Natural killer cell treated with Interleukin-12 subunit alpha and Interleukin-12 subunit beta and Interleukin-15 and Interleukin-18, amount 100 ng/mL, for 72 hours (primary cell): ENCODE results near the gene CPNE2. TPM values are rescaled to one million over a fixed set of nuclear protein-coding genes. Genes with fewer than 3 reads are reported as not detected.
A peak's percentile ranks its signal among the peaks of the same experiment; 100 is the strongest.

Source experiments
- ATAC-seq, 2 donors: fragments of 150-1000 bp; cut with Tn5 transposase in 1 of 2; sonication (Bioruptor Pico), chemical (Tn5 transposase) in 1 of 2; 2 replicates each; pipeline ENCODE4 v1.10.0; 2021
- DNase-seq: peaks from one replicate; pipeline ENCODE4 v3.0.0; 2022; ENCODE audit warnings: low spot score
- H3K27ac Mint-ChIP-seq, 2 donors: 1 replicate in 1 of 2; 2 replicates in 1 of 2; pipeline ENCODE4 v1.8.0; 2022; ENCODE audit warnings: mixed read lengths in 2 of 2, mild to moderate bottlenecking in 1 of 2, moderate library complexity in 1 of 2
- H3K27me3 Mint-ChIP-seq, 2 donors: 1 replicate in 1 of 2; 2 replicates in 1 of 2; pipeline ENCODE4 v1.8.0; 2022; ENCODE audit warnings: mixed read lengths in 2 of 2
- H3K36me3 Mint-ChIP-seq: one replicate; pipeline ENCODE4 v1.8.0; 2022; ENCODE audit warnings: mixed read lengths
- H3K4me1 Mint-ChIP-seq, 2 donors: 1 replicate in 1 of 2; 2 replicates in 1 of 2; pipeline ENCODE4 v1.8.0; 2022; ENCODE audit warnings: low read depth in 2 of 2, mixed read lengths in 2 of 2, mild to moderate bottlenecking in 1 of 2
- H3K4me3 Mint-ChIP-seq: one replicate; pipeline ENCODE4 v1.8.0; 2022; ENCODE audit warnings: mixed read lengths
- H3K9me3 Mint-ChIP-seq: 2 replicates; pipeline ENCODE4 v1.8.0; 2022; ENCODE audit warnings: mixed read lengths
- total RNA-seq, 2 donors: library from RNA; stranded (reverse); gene quantifications; one replicate each; pipeline ENCODE4 v1.2.3, GENCODE V29; 2022

The CPNE2 gene
- total RNA-seq, 2 donors from 2014 or later, result 0.50 to 0.95 TPM

DNA sequence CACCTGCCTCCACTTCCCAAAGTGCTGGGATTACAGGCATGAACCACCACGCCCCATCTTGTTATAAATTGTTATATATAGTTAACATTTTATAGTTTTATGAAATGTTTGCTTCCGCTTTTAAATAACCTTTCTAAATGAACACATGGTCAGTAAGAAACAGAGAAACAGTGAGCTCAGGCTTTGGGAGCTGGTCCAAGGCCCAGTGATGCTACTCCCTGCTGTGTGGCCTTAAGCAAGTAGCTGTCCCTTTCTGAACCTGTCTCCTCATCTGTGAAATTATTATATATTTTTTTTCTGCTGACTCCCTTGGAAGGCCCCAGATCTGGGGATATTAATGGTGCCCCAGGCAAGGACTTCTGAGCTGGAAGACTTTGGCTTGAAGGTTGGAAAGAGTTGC lies 19.0 kb downstream of the CPNE2 start:
- H3K27me3 Mint-ChIP-seq, result no peaks in the 10 kb centered on the region
- DNase-seq (no peak), ATAC-seq (no peak)
- H3K4me3 Mint-ChIP-seq, result no peak overlapping the region
- no peaks in the 10 kb centered on the region for H3K36me3 Mint-ChIP-seq
- H3K27ac Mint-ChIP-seq, result no peak overlapping the region
- peaks cover 0 to 4% of the 10 kb centered on the region in 2 donors for H3K4me1 Mint-ChIP-seq
- no peaks in the 10 kb centered on the region for H3K9me3 Mint-ChIP-seq

DNA sequence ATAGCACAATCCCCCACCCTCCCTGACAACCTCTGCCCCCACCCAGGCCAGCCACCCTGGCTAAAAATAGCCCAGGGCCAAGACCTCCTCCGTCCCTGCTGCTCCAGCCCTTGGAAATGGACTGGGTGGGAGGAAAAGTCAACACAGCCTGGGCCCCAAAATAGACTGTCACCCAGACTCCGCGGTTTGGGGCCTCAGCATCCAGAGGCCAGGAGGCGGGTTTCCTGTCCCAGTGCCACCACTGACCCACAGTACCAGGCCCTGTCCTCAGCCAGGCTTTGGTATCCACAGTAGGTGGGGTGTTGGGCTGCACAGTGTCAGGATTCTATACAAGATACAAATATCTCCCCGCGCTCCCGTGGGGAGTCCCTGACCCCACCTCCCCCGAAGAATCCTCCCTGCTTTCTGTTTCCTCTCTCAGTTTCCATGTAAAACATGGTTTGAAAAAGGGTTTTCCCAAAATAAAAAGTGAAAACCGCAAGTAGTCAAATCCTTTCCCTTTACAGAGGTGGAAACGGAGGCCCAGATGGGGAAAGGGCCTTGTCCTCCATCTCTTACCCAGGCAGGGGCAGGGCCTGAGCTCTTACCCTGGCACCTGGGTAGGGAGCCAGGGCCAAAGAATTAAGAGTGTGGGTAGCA lies 20.1 kb downstream of the CPNE2 start:
- no peak for DNase-seq
- H3K27me3 Mint-ChIP-seq, result no peaks in the 10 kb centered on the region
- H3K4me1 Mint-ChIP-seq, result no peaks in the 10 kb centered on the region
- no peak for ATAC-seq
- H3K4me3 Mint-ChIP-seq, result no peak overlapping the region
- H3K36me3 Mint-ChIP-seq, result no peaks in the 10 kb centered on the region
- H3K9me3 Mint-ChIP-seq, result no peaks in the 10 kb centered on the region
- H3K27ac Mint-ChIP-seq, result no peak overlapping the region

DNA sequence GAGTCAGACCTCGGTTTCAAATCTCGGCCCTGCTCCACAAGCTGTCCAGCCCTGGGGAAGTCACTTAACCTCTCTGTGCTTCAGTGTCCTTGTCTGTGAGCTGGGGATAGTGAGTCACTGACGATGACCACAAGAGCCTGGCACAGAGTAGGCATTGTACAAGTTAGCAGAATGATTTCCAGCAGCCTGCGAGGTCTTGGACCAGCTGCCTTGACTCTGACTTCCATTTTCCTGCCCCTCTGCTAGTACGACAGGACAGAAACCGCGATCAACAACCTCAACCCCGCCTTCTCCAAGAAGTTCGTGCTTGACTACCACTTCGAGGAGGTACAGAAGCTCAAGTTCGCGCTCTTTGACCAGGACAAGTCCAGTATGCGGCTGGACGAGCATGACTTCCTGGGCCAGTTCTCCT lies 20.7 kb downstream of the CPNE2 start:
- no peak for ATAC-seq
- no peak overlapping the region for H3K4me3 Mint-ChIP-seq
- H3K27ac Mint-ChIP-seq, result no peak overlapping the region

DNA sequence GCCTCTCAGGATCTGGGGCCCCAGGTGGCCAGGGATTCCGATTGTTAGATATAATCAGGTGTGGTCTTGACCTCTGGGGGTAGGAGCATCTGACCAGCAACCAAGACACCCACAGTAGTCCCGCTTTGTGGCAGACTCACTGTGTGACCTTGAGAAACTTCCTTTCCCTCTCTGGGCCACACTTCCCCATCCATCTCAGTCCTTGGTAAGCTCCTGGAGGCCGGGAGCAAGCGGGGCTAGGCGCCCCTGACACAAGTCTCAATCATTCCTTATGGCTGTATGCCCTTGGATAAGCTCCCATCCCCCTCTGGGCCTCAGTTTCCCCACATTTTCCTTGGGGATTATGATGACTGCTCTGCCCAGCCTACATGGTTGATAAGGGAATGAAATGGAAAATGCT lies 21.3 kb downstream of the CPNE2 start:
- Mint-ChIP-seq H3K27ac (no peak overlapping the region), H3K4me3 (no peak overlapping the region), H3K9me3 (no peaks in the 10 kb centered on the region), H3K4me1 (no peaks in the 10 kb centered on the region), H3K27me3 (no peaks in the 10 kb centered on the region), H3K36me3 (no peaks in the 10 kb centered on the region)
- DNase-seq (no peak), ATAC-seq (no peak)

More for the DNA sequence above, 20.7 kb downstream of the CPNE2 start:
- Mint-ChIP-seq H3K36me3 (no peaks in the 10 kb centered on the region), H3K9me3 (no peaks in the 10 kb centered on the region), H3K4me1 (no peaks in the 10 kb centered on the region), H3K27me3 (no peaks in the 10 kb centered on the region)
- DNase-seq, result no peak

DNA sequence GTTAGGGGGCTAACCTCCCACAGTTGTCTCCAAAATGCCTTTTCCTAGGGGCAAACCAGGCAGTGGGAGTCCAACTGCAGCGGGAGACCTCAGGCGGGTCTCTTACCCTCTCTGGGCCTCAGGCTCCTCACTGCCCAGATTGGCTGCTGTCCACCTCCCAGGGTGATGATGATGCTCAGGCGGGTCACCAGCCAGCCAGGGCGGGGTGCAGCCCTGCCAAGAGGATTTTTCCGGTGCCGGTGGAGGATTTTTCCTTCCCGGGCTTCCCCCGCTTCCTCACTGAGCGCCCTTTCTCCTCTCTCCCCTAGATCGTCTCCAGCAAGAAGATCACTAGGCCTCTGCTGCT lies 22.8 kb downstream of the CPNE2 start:
- H3K27me3 Mint-ChIP-seq, result no peaks in the 10 kb centered on the region
- no peaks in the 10 kb centered on the region for H3K9me3 Mint-ChIP-seq
- H3K27ac Mint-ChIP-seq, result no peak overlapping the region
- ATAC-seq, result no peak
- no peaks in the 10 kb centered on the region for H3K36me3 Mint-ChIP-seq
- DNase-seq, result no peak
- H3K4me3 Mint-ChIP-seq, result no peak overlapping the region
- H3K4me1 Mint-ChIP-seq, result no peaks in the 10 kb centered on the region

DNA sequence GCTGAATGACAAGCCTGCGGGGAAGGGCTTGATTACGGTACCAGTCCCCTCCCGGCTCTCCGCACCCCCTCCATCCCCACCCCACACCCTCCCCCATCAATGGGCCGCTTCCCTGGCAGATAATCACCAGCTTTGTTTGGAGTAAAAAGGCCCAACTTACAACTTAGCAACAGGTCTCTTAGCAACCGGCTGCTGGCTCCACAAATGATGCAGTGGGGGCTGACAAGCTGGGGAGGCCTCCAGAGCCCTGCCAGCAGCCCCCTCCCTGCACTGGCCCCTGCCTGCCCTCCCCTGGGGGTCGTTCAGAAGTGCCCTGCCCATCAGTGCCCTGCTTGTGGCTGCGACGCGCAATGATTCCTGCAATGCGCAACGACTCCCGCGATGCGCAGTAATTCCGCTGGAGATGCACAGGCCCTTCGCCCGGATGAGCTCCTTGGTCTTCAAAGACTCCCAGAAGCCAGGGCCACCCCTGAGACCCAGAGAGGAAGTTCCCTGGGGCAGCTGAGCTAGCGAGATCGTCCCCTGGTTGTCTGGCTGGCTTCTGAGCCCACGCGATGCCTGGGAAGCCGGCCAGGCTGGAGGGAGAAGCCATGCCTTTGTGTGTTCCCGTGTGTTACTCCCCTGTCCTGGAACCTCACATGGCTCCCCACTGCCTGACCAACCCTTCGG lies 23.3 kb downstream of the CPNE2 start:
- ATAC-seq (no peak), DNase-seq (no peak)
- Mint-ChIP-seq H3K9me3 (no peaks in the 10 kb centered on the region), H3K36me3 (no peaks in the 10 kb centered on the region), H3K4me1 (no peaks in the 10 kb centered on the region), H3K27ac (no peak overlapping the region), H3K27me3 (no peaks in the 10 kb centered on the region), H3K4me3 (no peak overlapping the region)

DNA sequence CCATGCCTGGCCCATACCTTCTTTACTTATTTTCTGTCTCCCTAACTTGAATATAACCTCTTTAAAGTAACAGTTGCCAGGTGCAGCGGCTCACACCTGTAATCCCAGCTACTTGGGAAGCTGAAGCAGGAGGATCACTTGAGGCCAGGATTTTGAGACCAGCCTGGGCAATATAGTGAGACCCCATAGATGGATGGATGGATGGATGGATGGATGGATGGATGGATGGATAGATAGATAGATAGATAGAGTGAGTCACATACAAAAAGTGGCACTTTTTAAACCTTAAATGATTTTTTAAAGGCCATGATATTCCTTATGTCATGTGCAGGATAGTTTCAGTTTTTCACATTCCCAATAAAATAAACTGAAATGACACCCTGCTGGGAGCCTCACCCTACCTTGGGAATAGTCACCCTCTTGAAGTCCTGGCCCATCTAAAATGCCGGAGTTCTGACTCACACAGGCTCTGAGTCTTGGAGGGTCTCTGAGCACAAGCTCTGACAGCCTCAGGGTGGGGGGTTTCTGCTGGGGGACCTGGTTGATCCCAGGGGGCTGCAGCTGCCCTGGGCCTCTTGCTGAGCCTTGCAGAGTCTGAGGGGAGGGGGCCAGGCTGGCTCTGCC lies 26.2 kb downstream of the CPNE2 start:
- Mint-ChIP-seq H3K4me3 (no peak overlapping the region), H3K27me3 (no peaks in the 10 kb centered on the region), H3K27ac (no peak overlapping the region), H3K9me3 (no peaks in the 10 kb centered on the region), H3K36me3 (no peaks in the 10 kb centered on the region), H3K4me1 (peaks cover 0 to under 1% of the 10 kb centered on the region in 2 donors)
- no peak for ATAC-seq
- DNase-seq, result no peak

DNA sequence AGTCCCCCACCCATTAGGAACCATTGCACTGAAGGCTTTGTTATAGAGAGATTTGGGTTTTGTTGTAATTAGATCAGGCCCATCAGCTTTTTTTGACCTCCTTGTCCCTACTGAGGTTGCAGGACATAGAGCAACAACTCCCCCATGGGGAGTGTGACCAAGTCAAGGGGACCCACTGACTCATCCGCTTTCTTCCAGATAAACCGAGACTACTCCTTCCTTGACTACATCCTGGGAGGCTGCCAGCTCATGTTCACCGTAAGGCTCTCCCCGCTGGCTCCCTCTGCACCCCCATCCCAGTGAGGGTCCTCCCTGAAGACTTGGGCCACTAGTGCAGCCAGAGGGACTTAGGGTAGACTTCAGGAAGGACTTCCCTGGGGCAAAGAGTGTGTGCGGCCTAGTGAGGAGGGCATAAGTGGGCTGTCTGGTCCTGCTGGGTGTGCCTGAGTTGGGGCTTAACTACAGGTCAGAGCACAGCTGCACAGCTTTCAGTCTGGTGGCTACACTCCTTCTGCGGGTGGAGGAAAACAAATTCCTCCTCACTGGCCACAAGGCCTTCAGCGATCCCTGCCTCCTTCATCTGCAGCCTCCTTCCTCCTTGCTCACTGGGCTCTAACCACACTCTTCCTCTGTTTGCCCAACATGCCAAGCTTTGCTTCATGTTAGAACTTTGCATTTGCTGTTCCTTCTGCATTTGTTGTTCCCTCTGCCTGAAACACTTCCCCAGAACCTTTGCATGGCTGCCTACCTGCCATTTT lies 31.0 kb downstream of the CPNE2 start:
- H3K27me3 Mint-ChIP-seq, result no peaks in the 10 kb centered on the region
- no peaks in the 10 kb centered on the region for H3K9me3 Mint-ChIP-seq
- H3K4me3 Mint-ChIP-seq, result no peak overlapping the region
- no peak for ATAC-seq
- peaks cover 11 to 24% of the 10 kb centered on the region in 2 donors for H3K4me1 Mint-ChIP-seq
- H3K36me3 Mint-ChIP-seq, result no peaks in the 10 kb centered on the region
- DNase-seq, result no peak
- no peak overlapping the region for H3K27ac Mint-ChIP-seq

DNA sequence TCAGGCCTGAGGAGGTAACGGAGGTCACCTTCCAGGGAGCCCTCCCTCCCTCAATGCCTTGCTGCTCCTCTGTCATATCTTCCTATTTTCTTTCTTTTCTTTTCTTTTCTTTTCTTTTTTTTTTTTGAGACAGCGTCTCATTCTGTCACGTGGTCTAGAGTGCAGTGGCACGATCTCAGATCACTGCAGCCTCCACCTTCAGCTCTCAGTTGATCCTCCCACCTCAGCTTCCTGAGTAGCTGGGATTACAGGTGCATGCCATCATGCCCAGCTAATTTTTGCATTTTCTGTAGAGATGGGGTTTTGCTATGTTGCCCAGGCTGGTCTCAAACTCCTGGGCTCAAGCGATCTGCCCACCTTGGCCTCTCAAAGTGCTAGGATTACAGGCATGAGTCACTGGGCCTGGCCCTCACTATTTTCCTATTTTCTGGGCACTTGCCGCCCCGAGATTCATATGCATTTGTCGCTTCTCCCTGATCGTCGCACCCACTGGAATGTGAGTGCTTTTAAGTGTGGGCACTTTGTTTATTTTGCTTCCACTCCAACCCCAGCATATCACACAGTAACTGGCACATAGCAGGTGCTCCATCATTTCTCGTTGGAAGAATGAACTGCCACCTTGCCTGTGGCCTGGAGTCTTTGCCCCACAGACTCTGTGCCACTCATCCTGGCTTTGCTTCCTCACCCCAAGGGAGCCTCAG lies 31.7 kb downstream of the CPNE2 start:
- Mint-ChIP-seq H3K9me3 (no peaks in the 10 kb centered on the region), H3K4me3 (no peak overlapping the region), H3K27me3 (no peaks in the 10 kb centered on the region), H3K36me3 (no peaks in the 10 kb centered on the region), H3K27ac (no peak overlapping the region), H3K4me1 (peaks cover 18 to 30% of the 10 kb centered on the region in 2 donors)
- DNase-seq (no peak), ATAC-seq (no peak)

DNA sequence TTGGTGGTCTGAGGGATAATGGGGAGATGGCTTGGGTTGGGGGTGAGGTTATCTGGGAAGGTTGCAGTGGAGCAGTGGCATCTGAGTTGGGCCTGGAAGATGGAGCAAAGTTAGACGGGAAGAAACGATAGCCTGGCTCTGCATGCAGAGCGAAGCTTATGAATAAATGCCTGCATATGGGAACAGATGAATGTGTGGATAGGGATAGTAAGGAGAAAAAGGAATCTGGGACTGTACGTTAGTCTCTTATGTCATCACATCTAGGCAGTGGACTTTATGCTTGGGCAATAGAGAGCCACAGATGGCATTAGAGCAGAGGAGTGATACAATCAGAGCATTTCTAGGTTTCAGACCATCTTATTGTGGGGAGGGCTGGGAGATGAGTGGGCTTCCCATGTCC lies 33.0 kb downstream of the CPNE2 start:
- H3K4me1 Mint-ChIP-seq, result peaks cover 19 to 34% of the 10 kb centered on the region in 2 donors
- H3K27ac Mint-ChIP-seq, result no peak overlapping the region
- no peaks in the 10 kb centered on the region for H3K9me3 Mint-ChIP-seq
- DNase-seq (no peak), ATAC-seq (no peak)
- no peak overlapping the region for H3K4me3 Mint-ChIP-seq
- no peaks in the 10 kb centered on the region for H3K36me3 Mint-ChIP-seq
- no peaks in the 10 kb centered on the region for H3K27me3 Mint-ChIP-seq

DNA sequence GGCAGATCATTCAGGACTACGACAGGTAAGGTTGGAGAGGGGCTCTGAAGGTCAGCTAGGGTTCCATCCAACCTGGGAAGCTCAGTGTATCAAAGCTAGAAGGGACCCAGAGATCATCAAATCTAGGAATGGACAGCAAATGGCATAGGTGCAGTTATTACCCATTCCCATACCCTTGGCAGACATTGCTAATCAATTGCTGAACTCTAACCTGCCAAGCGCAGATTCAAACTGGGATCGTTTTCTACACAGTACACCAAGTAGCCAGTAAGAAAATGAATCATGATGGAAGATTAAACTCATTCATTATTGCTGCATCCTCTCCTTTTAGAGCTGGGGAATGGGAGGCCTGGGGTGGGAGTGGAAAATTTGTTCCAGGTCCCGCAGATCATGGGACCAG lies 33.6 kb downstream of the CPNE2 start:
- H3K9me3 Mint-ChIP-seq, result no peaks in the 10 kb centered on the region
- ATAC-seq, result no peak
- no peak for DNase-seq
- no peaks in the 10 kb centered on the region for H3K27me3 Mint-ChIP-seq
- peaks cover 19 to 38% of the 10 kb centered on the region in 2 donors for H3K4me1 Mint-ChIP-seq
- H3K4me3 Mint-ChIP-seq, result no peak overlapping the region
- H3K36me3 Mint-ChIP-seq, result no peaks in the 10 kb centered on the region
- peak overlapping the region in 1 of 2 donors; percentile 53 for H3K27ac Mint-ChIP-seq

DNA sequence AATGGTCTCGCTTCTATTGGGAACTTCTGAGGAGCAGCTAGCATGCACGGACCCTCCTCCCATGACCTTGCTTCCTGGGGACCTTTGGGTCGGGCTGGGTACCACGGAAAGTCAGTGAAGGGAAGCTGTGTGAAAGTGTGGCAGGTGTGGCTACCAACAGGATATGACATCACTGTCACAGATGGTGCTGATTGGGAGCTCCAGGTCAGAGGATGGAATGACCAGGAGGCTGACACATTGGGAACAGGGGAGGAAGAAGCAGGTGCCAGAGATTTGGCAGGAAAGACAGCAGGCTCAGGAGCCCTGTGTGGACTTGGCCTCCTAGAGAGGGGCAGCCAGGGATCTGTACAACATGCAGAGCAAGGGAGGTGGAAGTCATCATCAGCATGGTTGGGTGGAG lies 34.0 kb downstream of the CPNE2 start:
- Mint-ChIP-seq H3K4me3 (no peak overlapping the region), H3K27me3 (no peaks in the 10 kb centered on the region), H3K36me3 (no peaks in the 10 kb centered on the region), H3K9me3 (no peaks in the 10 kb centered on the region), H3K4me1 (peaks cover 19 to 38% of the 10 kb centered on the region in 2 donors), H3K27ac (peak overlapping the region in 1 of 2 donors; percentile 53)
- no peak for DNase-seq
- ATAC-seq, result no peak

DNA sequence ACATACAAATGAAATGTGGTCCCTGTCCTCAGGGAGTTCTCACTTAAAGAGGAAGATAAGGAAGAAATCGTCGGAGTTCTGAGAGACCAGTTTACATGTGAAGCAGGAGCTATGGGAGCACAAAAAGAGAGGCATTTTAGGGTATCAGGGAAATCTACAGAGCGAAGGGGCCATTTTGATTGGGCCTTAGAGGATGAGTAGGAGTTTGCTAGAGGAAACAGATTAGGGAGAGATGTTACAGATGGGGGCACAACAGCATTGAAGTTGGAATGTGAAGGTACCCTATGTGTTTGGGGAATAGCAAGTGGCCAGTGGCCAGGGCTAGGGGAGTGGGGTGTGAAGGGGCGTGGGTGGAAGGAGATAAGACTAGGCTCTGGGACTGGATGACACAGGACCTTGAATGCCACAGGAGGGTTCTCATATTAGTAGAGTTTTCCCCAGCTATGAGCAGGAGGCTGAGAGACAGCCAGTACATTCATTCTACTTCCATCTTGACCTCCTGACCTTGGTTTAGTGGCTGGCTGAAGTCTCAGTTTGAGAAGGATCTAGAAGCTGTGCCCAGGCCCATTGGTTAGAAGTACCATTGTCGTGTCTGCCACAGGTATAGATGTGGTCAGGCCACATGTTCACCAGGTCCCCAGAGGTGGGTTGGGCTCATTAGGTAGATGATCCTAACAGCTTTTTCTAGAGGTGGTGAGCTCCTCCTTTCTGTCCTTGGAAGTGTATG lies 34.8 kb downstream of the CPNE2 start:
- ATAC-seq, result no peak

More for the DNA sequence above, 34.8 kb downstream of the CPNE2 start:
- DNase-seq, result no peak
- Mint-ChIP-seq H3K27me3 (no peaks in the 10 kb centered on the region), H3K4me1 (peaks cover 19 to 38% of the 10 kb centered on the region in 2 donors), H3K36me3 (no peaks in the 10 kb centered on the region), H3K27ac (peak overlapping the region; percentile 43 to 53), H3K4me3 (no peak overlapping the region), H3K9me3 (no peaks in the 10 kb centered on the region)
